Liver (tissue), 3 donors: Measurements from ENCODE around the gene VAV3.
"Not testable (repeated sequence)": the region's sequence is repeated elsewhere in the genome, so short reads cannot be mapped to it uniquely, and the experiment has no call there.

Experiments
- RAD21 ChIP-seq, 2 donors: IDR thresholded peaks; 2 replicates each; pipeline ENCODE4 v1.6.1; 2016; ENCODE audit warnings: antibody characterized with exemption in 2 of 2, mild to moderate bottlenecking in 2 of 2
- TF ChIP-seq, protein P1 (sequence below): IDR thresholded peaks from 2 replicates; pipeline ENCODE4 v1.6.1; 2016; ENCODE audit warnings: antibody characterized with exemption, mild to moderate bottlenecking
- TF ChIP-seq, protein P2 (sequence below): fragments of 150-350 bp; IDR thresholded peaks from 2 replicates; pipeline ENCODE4 v1.5.1; 2017; ENCODE audit warnings: improper control_type of control experiment, low read depth, low read length; ENCODE audit not compliant: missing input control
- donor health status: healthy.
- donor health status: healthy.

DNA sequence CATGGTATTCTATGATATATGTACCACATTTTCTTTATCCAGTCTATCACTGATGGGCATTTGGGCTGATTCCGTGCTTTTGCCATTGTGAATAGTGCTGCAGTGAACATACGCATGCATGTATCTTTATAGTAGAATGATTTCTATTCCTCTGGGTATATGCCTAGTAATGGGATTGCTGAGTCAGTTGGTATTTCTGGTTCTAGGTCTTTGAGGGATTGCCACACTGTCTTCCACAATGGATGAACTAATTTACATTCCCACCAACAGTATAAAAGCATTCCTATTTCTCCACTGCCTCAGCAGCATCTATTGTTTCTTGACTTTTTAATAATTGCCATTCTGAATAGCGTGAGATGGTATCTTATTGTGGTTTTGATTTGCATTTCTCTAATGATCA is 264.3 kb downstream of the VAV3 start:
- TF ChIP-seq, protein P1, sequence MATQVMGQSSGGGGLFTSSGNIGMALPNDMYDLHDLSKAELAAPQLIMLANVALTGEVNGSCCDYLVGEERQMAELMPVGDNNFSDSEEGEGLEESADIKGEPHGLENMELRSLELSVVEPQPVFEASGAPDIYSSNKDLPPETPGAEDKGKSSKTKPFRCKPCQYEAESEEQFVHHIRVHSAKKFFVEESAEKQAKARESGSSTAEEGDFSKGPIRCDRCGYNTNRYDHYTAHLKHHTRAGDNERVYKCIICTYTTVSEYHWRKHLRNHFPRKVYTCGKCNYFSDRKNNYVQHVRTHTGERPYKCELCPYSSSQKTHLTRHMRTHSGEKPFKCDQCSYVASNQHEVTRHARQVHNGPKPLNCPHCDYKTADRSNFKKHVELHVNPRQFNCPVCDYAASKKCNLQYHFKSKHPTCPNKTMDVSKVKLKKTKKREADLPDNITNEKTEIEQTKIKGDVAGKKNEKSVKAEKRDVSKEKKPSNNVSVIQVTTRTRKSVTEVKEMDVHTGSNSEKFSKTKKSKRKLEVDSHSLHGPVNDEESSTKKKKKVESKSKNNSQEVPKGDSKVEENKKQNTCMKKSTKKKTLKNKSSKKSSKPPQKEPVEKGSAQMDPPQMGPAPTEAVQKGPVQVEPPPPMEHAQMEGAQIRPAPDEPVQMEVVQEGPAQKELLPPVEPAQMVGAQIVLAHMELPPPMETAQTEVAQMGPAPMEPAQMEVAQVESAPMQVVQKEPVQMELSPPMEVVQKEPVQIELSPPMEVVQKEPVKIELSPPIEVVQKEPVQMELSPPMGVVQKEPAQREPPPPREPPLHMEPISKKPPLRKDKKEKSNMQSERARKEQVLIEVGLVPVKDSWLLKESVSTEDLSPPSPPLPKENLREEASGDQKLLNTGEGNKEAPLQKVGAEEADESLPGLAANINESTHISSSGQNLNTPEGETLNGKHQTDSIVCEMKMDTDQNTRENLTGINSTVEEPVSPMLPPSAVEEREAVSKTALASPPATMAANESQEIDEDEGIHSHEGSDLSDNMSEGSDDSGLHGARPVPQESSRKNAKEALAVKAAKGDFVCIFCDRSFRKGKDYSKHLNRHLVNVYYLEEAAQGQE = not testable (repeated sequence)
- TF ChIP-seq, protein P2, sequence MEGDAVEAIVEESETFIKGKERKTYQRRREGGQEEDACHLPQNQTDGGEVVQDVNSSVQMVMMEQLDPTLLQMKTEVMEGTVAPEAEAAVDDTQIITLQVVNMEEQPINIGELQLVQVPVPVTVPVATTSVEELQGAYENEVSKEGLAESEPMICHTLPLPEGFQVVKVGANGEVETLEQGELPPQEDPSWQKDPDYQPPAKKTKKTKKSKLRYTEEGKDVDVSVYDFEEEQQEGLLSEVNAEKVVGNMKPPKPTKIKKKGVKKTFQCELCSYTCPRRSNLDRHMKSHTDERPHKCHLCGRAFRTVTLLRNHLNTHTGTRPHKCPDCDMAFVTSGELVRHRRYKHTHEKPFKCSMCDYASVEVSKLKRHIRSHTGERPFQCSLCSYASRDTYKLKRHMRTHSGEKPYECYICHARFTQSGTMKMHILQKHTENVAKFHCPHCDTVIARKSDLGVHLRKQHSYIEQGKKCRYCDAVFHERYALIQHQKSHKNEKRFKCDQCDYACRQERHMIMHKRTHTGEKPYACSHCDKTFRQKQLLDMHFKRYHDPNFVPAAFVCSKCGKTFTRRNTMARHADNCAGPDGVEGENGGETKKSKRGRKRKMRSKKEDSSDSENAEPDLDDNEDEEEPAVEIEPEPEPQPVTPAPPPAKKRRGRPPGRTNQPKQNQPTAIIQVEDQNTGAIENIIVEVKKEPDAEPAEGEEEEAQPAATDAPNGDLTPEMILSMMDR = not testable (repeated sequence)
- TF ChIP-seq RAD21 (IDR thresholded peaks at IDR 0.05) = not testable (repeated sequence)
